ENCODE measurements around the gene WFDC9.
"Not testable (repeated sequence)": the region's sequence is repeated elsewhere in the genome, so short reads cannot be mapped to it uniquely, and the experiment has no call there.

Gene WFDC9

GRCh38 chr20:45631184-45631583 lies at the start of gene WFDC9:
Gene WFDC9 (minus strand): TSS chr20:45631284. CDS start chr20:45610181, 21,103 bp downstream.
- no peak for DNase-seq (ENCODE audit: low spot score)

- no peak for DNase-seq (ENCODE audit: low spot score)
Measured at GRCh38 chr20:45679650-45680049, 48.6 kb upstream of the WFDC9 start.

GRCh38 chr20:45672765-45673164 lies 41.7 kb upstream of the WFDC9 start:
- no peak for DNase-seq (ENCODE audit: low spot score)

- no peak for DNase-seq (ENCODE audit: low spot score)
Measured at GRCh38 chr20:45670139-45670538, 39.1 kb upstream of the WFDC9 start, which contains the start of gene WFDC11. Gene WFDC11 (minus strand): TSS chr20:45670239. CDS start chr20:45650600, 19,639 bp downstream.

GRCh38 chr20:45657038-45657437 lies 26.0 kb upstream of the WFDC9 start:
- DNase-seq (ENCODE audit: low spot score): not testable (repeated sequence)

- not testable (repeated sequence) for DNase-seq (ENCODE audit: low spot score)
Measured at GRCh38 chr20:45651726-45652125, 20.6 kb upstream of the WFDC9 start.

- DNase-seq (ENCODE audit: low spot score): no peak
Measured at GRCh38 chr20:45649312-45649863, 18.3 kb upstream of the WFDC9 start.

GRCh38 chr20:45647441-45648050 lies 16.5 kb upstream of the WFDC9 start:
- no peak for DNase-seq (ENCODE audit: low spot score)

GRCh38 chr20:45646875-45647274 lies 15.8 kb upstream of the WFDC9 start:
- DNase-seq (ENCODE audit: low spot score): no peak

GRCh38 chr20:45645869-45646268 lies 14.8 kb upstream of the WFDC9 start:
- DNase-seq (ENCODE audit: low spot score): not testable (repeated sequence)

GRCh38 chr20:45641076-45641475 lies 10.0 kb upstream of the WFDC9 start:
- DNase-seq (ENCODE audit: low spot score): not testable (repeated sequence)

- DNase-seq (ENCODE audit: low spot score): no peak
Measured at GRCh38 chr20:45639687-45640086, 8.6 kb upstream of the WFDC9 start.

- DNase-seq (ENCODE audit: low spot score): no peak
Measured at GRCh38 chr20:45636513-45636912, 5.4 kb upstream of the WFDC9 start.

- DNase-seq (ENCODE audit: low spot score): no peak
Measured at GRCh38 chr20:45630371-45630770, 713 bp downstream of the WFDC9 start.

GRCh38 chr20:45629496-45630100 lies 1.5 kb downstream of the WFDC9 start, which contains the start of gene WFDC10A:
Gene WFDC10A (plus strand): TSS chr20:45629739. CDS start chr20:45629814, 75 bp downstream.
- peak; percentile 54 for DNase-seq (ENCODE audit: low spot score)

- no peak for DNase-seq (ENCODE audit: low spot score)
Measured at GRCh38 chr20:45626540-45626939, 4.5 kb downstream of the WFDC9 start.

- no peak for DNase-seq (ENCODE audit: low spot score)
Measured at GRCh38 chr20:45621593-45621992, 9.5 kb downstream of the WFDC9 start.

GRCh38 chr20:45617591-45617990 lies 13.5 kb downstream of the WFDC9 start:
- no peak for DNase-seq (ENCODE audit: low spot score)

GRCh38 chr20:45612314-45612713 lies 18.8 kb downstream of the WFDC9 start:
- no peak for DNase-seq (ENCODE audit: low spot score)

- DNase-seq (ENCODE audit: low spot score): no peak
Measured at GRCh38 chr20:45611054-45611453, 20.0 kb downstream of the WFDC9 start.

- no peak for DNase-seq (ENCODE audit: low spot score)
Measured at GRCh38 chr20:45607810-45608209, 23.3 kb downstream of the WFDC9 start.

- DNase-seq (ENCODE audit: low spot score): no peak
Measured at GRCh38 chr20:45595235-45595634, 35.8 kb downstream of the WFDC9 start.

- DNase-seq (ENCODE audit: low spot score): no peak
Measured at GRCh38 chr20:45593498-45593897, 37.6 kb downstream of the WFDC9 start.

Data from germinal center (tissue), 1 donor.